GM18502 (cell line): ENCODE measurements around the gene TOP3B.
"Not testable (repeated sequence)": the region's sequence is repeated elsewhere in the genome, so short reads cannot be mapped to it uniquely, and the experiment has no call there.

Experiments used
- ATAC-seq: cut with Tn5 transposase; IDR thresholded peaks from one replicate; pipeline ENCODE4 v1.9.1; 2021; ENCODE audit warnings: mild to moderate bottlenecking; ENCODE audit not compliant: unreplicated experiment, poor library complexity

Gene TOP3B

DNA sequence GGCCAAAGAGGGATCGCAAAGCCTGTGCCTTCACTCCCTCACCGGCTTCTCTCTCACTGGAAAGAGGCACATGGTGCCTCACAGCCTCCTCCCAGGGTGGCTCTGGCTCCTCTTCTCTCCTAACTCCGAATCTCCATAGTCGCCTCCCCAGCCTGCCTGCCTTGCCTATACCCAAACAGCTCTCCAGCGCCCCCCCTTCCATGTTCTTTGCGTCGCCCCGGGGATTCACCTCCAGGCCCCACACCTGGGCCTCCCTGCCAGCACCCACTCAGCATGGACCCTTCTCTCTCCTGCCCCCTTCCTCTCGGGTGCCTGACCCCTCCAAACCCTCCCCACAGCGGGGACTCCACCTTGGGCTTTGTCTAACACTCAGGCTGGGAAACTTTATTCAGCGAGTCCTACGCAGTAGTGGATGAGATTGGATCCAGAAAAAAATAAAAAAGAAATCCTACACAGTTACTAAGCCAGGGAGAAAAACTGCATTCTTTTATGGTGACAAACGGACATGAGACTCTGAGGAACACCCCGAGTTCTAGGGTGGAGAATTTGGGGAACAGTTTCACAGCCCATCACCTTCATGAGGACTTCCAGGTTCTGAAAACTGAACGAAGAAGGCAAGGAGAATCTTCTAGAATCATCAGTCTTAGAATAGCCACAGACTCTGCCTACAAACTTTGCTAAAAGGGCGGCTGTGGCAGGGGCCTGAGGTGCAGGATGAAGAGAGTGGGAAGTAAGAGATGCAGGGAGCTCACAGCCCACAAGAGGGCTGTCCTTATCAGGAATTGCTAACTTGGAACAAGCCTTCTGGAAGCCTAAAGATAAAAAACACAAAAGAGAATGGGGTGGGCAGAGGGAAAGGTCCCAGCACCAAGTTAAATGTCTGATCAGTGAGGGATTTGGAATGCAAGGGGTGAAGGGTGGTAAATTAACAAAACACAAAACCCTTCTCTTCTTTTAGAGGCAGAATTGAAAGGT is 35.3 kb downstream of the TOP3B start:
- ATAC-seq = no peak

DNA sequence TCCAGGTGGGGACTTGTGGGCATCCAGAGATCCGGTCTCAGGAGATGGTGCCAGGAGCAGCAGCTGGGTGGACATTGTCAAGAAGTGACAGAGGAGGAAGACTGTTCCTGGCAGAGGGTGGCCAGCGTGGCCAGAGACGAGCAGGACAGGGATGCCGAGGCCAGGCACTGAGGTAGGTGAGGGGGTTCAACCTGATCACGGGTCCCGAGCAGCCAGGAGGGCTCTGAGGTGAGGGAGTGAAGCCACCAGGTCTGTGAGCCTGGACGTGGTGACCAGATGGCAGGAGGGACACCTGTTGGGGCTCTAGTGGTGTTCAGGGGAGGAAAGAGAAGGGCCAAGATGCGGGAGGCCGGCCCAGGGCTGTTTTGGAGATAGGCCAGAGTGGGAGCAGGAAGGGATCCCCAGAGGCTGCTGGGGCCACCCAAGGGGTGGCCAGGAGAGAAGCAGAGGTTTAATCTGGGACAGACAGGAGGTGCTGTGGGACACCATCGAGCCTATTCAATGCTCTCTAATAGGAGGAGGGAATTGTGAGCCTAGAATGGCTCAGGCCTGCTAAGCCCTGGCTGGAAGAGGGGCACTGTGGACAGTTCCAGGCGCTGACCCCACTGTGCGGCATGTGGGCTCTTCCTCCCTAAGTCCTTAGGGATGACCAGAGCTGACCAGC is 36.2 kb downstream of the TOP3B start:
- ATAC-seq = no peak

DNA sequence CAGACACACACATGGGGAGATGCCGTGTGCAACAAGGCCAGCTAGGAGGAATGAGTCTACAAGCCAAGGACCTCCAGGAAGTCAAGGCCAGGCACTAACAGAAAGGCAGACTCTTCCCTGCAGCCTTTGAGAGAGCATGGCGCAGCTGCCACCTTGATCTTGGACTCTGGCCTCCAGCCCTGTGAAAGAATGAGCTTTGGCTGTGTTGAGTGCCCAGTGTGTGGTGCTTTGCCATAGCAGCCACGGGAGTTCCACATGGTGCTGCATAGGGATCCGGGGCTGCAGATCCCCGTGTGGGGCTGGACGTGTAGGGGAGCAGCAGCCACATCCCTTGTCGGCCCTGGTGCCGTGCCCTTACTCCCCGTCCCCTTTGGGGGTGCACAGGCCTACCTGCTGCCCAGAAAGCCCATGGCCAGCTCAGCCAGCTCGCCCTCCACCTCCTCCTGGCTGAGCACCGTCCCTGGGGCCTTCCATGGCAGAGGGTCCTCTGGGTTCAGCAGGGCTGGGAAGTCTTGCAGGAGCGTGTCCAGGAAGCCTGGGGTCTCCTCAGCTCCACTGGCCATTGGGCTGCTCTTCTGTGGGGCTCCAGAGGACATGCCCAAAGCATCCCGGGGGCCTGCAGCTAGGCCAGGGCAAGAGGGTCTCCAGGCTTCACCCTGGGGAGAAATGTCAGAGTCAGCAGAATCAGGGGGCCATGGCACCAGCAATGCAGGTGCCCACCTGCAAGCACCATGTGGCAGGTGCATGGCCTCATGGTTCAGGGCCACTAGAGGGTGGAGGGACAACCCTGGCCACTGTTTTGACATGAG is 36.9 kb downstream of the TOP3B start:
- no peak for ATAC-seq

DNA sequence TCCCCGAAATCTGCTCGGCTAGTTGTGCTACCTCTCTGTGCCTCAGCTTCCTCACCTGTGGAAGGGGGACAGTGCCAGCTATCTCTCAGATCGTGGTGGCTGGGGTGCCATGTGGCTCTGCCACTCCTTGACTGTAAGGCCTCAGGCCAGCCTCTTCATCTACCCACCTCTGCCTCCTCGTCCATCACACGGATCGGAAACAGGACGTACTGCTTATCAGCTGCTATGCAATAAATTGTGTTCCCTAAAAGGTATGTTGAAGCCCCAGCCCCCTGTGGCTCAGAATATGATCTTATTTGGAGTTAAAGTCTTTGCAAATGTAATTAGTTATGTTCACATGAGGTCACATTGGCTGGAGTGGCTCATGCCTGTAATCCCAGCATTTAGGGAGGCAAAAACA is 37.7 kb downstream of the TOP3B start:
- no peak for ATAC-seq

DNA sequence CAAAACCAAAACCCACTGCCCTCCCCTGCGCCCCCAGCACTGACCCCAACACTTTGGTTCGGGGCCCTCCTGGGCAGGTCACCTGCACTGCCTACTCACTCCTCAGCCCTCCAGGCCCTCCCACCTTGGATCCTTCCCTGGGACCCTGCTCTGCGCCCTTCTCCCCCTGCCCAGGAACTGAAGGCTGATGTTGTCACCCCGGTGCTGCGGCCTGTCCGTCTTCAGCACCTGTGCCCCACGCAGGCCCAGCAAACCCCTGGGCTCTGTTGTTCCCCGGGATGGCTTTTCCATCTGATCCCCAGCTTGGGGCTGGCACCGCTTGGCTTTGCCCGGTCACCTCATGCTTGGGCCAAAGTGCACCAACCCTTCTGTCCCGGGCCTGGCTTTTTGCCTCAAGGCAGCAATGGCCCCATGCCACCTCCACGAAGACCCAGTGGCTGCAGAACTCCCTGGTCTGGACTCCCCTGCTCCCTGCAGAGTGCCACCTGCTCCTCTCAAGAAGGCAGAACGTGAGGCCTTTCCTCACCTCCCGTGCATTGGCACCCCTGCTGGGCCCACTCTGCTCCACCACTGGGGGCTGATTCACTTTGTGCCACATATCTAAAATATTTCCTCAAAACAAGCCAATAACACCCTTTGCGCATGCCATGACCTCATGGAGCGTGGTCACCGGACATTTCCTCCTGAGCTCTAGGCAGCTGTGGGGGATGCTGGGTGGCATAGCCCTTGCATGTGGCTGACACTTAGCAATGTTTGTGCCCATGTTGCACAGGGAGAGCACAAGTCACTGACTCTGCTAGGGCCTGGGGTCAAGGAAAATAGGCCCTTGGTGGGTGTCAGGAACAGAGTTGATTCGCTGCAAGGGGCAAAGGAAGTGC is 38.8 kb downstream of the TOP3B start:
- ATAC-seq = no peak

DNA sequence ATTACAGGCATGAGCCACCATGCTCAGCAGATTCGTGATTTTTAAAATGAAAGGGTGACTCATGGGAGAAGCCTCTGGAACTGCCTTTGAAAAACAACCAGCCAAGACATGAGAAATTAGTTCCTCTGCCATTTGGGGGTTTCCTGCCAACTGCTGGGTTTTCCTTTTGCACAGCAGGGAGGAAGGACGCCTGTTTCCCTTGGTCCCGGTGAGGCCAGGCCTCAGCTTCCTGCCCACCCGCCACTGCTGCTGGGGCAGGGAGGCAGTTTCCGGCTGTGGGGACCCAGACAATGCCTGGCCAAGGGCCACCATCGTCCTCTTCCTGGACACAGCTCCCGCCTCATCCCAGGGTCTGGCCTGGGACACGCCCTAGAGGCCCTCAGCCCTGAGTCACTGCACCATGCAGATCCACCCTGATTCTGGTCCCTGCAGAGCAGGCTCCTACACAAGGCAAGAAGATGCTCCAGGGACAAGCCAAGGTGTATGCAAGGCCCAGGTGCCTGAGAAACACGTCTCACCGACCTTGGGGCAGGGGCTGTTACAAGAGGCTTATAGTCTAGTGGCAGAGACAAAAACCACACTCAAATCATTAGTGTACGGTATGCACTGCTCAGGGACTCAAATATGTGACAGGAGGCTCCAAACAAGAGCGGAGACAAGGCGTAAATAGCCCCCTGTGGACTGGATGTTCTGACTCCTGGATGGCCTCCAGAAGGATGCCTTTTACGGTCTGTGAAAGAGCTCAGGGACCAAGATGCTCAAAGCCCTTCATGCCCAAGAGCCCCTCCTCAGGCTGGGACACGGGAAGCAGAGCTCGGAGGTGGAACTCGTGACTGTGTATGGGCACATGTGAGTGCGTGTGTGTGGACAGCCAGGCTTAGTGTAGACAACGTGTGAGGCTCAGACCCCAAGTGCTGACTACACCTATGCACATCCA is 39.9 kb downstream of the TOP3B start:
- ATAC-seq = no peak

DNA sequence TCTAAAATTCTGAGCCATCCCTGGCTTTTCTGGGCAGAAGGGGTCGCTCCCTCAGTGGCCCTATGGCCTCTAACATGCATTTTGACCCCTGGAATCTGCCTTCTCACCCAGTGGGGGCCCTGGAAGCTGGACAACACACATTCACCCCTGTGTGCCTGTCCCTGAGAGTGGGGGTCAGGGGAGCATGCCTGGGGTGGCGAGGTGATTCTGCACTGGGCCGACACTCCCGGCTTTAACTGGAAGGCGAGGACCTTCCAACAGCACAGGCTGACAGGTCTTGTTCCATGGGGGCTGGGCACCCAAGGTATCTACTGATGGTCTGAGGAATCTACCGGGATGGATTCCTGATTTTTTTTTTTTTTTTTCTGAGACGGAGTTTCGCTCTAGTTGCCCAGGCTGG is 40.7 kb downstream of the TOP3B start:
- ATAC-seq = no peak

DNA sequence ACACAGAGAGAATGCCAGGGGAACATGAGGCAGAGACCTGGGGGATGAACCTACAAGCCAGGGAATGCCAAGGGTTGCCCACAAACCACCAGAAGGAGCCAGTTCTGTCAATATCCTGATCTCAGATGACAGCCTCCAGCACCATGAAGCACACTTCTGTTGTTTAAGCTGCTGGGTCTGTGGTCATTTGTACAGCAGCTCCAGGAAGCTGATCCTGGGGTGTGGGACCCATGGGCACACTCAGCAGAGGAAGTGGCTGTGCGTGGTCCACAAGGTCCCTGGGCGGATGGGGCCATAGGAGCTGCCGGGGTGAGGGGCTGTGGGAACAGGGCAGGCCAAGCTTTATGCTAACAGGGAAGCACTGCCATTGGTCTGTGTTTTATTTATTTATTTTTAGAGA is 42.1 kb downstream of the TOP3B start:
- no peak for ATAC-seq

DNA sequence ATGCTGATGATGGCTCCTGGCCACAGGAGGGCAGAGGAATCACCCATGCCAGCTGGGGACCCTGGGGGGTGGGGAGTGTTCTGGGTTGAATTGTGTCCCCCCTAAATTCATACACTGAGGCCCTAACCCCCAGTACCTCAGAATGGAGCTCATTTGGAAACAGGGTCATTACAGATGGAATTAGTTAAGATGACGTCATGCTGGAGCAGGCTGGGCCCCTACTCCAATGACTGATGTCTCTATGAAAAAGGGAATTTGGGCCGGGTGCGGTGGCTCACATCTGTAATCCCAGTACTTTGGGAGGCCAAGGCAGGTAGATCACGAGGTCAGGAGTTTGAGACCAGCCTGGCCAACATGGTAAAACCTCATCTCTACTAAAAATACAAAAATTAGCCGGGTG is 42.7 kb downstream of the TOP3B start:
- not testable (repeated sequence) for ATAC-seq

DNA sequence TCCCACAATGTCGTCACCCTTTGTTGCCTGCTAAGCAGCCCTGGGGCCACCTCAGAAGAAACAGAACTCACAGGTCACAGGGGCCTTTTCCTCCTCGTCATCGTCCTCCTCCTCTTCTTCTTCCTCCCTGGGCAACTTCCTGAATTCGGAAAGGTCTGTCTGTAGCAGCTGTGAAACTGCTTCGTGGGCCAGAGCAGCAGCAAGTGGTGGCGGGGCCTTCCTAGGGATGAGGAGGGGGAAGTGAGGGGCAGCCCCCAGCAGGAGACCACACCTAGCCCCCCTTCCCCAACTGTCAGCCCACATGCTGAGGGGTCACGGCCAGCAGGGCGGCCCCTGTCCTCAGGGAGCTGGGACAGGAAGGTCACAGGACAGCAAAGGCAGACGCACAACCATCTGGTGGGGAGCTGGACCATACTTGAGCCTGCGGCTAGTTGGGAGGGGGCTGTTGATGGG is 43.1 kb downstream of the TOP3B start:
- ATAC-seq = no peak

DNA sequence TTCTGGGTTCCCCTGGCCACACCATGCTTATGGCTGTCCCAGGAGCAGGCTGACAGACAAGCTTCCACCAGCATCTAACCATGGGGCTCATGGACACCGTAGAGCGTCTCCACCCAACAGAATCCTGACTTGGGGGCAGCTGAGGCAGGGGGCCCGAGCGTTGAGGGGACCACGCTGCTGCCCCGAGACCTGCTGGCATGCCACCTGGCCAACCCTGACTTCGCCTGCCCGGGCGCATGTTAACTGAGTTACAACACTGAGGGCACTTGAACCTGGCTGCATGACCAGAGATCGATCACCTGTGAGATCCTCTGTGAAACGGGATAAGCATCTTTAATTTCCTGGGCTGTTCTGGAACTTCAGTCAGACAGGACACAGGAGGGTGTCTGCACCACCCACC is 43.7 kb downstream of the TOP3B start:
- ATAC-seq = no peak

DNA sequence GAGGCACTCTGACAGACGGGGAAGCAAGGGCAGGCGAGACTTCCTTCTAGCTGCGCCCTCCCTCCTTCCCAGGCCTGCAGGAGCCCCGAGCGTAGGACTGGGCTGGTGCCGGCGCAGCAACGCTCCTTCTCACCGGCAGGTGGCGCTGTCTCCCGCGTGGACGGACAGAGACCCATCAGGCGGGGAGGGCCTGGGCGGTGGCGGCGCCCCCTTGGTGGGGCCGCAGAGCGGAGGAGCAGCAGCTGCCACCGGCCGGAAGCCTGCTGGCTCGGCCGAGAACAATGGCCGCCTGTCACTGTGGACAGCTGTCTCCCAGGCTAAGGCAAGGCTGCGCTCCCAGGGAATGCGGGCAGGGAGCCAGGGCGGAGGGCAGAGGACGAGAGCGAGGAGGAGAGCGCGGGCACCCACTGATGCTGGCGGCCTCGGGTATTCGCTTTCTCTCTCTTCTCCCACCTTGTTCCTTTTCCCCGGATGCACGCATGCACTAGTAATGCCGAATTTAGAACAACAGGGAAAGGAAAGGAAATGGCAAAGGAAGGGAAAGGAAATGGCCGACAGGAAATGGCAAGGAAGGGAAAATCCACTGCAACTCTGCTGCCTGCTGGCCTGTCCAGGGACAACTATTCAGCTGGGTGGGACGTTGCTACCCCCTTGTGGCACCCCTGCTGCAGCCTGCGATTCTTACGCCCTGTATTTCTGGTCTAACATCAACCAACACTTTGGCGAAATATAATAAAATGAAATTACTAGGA is 44.3 kb downstream of the TOP3B start:
- ATAC-seq = peak; percentile 86

DNA sequence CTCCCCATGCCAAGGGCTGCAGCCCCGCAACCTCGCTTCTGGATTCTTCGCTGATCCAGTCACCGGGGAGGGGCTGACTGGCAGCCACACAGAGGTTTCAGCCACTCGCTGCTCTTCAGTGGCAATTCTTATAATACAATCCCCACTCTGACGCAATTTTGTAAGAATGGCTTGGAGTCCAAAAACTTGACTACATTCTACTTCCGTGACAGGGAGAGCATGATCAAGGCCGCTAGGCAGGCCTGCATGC is 44.8 kb downstream of the TOP3B start:
- peak; percentile 16 for ATAC-seq

DNA sequence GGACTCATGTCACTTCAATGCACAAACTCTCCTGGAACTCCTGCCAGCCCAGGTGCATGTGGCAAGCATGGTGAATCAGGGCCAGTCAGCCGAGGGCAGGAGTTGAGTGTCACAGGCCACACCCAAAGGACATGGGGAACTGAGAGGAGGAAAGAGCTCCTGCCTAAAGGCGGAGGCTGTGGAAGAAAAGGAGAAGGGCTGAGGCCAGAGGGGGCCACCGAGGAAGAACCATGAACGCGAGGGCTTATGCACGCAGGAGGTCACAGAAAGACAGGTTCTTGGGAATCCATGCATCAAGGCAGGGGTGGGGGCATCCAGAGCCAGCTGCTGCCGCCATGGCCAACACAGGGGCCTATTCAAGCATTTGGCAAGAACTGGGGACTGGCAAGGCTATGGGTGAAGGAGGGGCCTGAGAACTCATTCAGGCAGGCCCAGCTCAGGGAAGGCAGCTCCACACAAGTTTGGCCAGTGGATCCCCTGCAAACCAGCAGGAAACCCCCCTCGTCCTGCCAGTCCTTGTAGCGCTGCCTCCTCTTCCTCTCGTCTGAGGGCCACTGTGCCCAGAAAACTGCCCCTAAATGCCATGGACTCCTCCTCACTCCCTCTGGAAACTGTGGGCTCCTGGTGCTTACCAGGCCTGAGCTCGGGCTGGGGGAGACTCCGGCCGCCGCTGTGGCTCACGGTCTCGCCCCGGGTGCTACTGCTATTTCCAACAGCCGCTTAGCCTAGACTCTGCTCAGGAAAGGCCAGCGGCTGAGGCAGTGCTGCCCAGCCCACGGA is 45.4 kb downstream of the TOP3B start:
- ATAC-seq = no peak

DNA sequence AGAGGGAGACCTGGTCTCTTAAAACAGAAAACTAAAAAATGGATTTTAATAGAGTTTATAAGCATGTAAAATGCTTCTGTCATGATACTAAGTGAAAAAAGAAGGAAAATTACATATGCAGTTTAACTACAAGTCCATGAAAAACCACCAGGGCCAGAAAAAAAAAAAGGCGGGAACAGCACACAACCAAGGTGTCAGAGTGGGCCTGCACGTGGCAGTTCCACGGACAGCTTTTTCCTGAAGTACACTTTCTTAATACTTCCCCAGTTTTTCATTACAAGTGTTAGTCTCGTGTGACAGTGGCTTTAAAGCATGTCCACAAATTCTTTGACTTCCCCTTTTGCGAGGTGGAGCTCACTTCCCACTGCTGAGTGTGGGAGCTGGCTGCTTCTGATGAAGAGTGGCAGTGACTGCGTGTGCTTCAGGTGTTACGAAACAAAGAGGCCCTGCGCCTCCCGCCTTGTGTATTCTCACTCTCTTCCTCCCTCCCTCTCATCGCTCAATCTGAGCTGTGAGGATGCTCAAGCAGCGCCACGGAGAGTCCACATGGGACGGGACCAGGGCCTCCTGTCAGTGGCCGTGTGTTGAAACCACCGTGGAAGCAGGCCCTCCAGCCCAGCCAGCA is 46.3 kb downstream of the TOP3B start:
- ATAC-seq = no peak

DNA sequence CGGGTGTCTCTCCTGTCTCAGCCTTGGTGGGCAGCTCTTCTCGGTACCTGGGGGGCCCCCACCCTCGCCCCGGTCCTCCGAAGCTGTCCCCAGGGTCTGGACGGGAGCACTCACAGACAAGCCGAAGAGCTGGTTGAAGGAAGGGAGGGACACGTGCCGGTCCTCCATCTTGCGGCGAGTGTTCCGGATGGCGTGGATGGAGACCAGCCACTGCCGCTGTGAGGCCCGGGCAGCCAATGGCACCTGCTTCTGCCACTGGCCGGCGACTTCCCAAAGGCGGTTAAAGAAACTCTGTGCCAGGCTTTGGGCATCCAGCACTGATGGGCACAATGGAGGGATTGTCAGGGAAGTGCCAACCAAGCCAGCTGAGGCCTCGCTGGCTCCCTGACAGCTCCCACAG is 48.7 kb downstream of the TOP3B start:
- ATAC-seq = no peak

DNA sequence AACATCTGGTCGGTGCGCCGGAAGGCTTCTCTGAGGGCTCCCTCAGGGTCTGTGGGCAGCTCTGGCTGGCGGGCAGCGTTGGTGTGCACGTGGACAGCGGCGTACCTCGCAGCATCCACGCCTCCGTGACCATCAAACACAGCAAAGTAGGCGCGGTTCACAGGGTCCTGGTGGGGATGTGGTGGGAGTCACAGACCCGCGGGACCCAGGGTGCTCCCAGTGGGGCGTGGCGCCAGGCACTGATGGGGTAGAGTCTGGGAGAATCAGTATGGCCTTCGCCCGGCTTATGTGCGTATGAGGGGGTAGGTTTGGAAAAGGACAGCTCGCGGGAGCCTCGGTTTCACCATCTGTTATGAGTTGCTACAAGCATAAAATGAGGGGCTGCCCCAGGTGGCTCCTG is 49.2 kb downstream of the TOP3B start:
- ATAC-seq = no peak
